ENCODE data around the gene BLACAT1. TPM values are rescaled to one million over a fixed set of nuclear protein-coding genes. Genes with fewer than 3 reads are reported as not detected.

BLACAT1 gene
- total and polyA plus RNA-seq, 2 of the 8 experiments (the other 6 are each of a cell fraction or from before 2014, with no cell fraction given): 3.5 to 10.5 TPM

GRCh38 chr1:205492201-205492667 lies 36.4 kb upstream of the BLACAT1 start:
- no peaks in the 10 kb centered on the region for H3K79me2 ChIP-seq (ENCODE audit: control insufficient read depth in 1 of 2, insufficient read depth in 2 of 2, low read length in 2 of 2)
- no peak overlapping the region for H2AFZ ChIP-seq (ENCODE audit: low read length)
- H4K8ac ChIP-seq (ENCODE audit: extremely low read depth, insufficient read depth, low read length): no peak overlapping the region
- no peak overlapping the region for H3K23ac ChIP-seq (ENCODE audit: insufficient read length)
- CTCF ChIA-PET (ENCODE audit: partially characterized antibody): interaction anchor here (0.7 to 47.3 kb wide), 13 partner anchors 7 to 685 kb away, joined by 3 to 1626 read pairs (median 5); partner anchors contain the start of genes BLACAT1, CDK18 and LEMD1
- no peaks in the 10 kb centered on the region for H3K27me3 ChIP-seq (replicated peaks in 1 of 4; ENCODE audit: control insufficient read depth in 3 of 4, extremely low read depth in 1 of 4, insufficient read depth in 3 of 4, low read length in 3 of 4)
- H2BK15ac ChIP-seq (ENCODE audit: low read length): 0 out of 2 replicates have a peak overlapping the region, but pooled peaks have one; percentile 46
- FAIRE-seq (no peak), DNase-seq (ENCODE audit: low read depth in 1 of 2, low spot score in 2 of 2) (no peak)
- no peaks in the 10 kb centered on the region for H3K9me3 ChIP-seq (ENCODE audit: insufficient read depth in 2 of 2, low read depth in 1 of 2, low read length in 1 of 2)
- no peak overlapping the region for H3K9ac ChIP-seq (replicated peaks in 1 of 4; ENCODE audit: extremely low read depth in 1 of 4, low read depth in 3 of 4, low read length in 3 of 4)
- peak overlapping the region; percentile 54 for H4K91ac ChIP-seq (replicated peaks; ENCODE audit: insufficient read length, low read length)
- peak overlapping the region in 1 of 2 experiments; percentile 24; a peak in 1 of 4 replicates for H3K4me2 ChIP-seq (ENCODE audit: insufficient read depth in 1 of 2, low read depth in 2 of 2, low read length in 2 of 2)
- H4K20me1 ChIP-seq (replicated peaks in 1 of 2; ENCODE audit: control insufficient read depth in 1 of 2, insufficient read depth in 2 of 2, low read length in 2 of 2): no peaks in the 10 kb centered on the region
- 0 out of 2 replicates have a peak overlapping the region, but pooled peaks have one; percentile 30 for H2BK12ac ChIP-seq (ENCODE audit: low read depth, low read length)
- H2AK5ac ChIP-seq (ENCODE audit: low read depth, low read length): no peak overlapping the region
- H3K23me2 ChIP-seq (ENCODE audit: low read depth, low read length): no peaks in the 10 kb centered on the region
- H3K4ac ChIP-seq (replicated peaks; ENCODE audit: insufficient read length, low read depth, low read length): peak overlapping the region; percentile 13
- 63% methylated on average over 2 of the region's 2 CpGs; no CpG with 5 or more reads in 1 of the 2 experiments for WGBS, 2 experiments (ENCODE audit: extremely low coverage in 1 of 2, insufficient coverage in 1 of 2, insufficient read length in 1 of 2, insufficient replicate concordance in 2 of 2, low coverage in 1 of 2, low lambda C conversion rate in 2 of 2, missing lambda C conversion rate in 1 of 2)
- POLR2A ChIA-PET (ENCODE audit: partially characterized antibody): interaction anchor here (0.7 to 6.1 kb wide), 7 partner anchors 9 to 31 kb away, joined by 3 to 22 read pairs (median 9); partner anchors contain the start of gene CDK18
- no peak overlapping the region for H2BK120ac ChIP-seq (replicated peaks; ENCODE audit: low read depth, low read length)
- H3K18ac ChIP-seq (ENCODE audit: extremely low read depth, low read length): no peak overlapping the region
- no peaks in the 10 kb centered on the region for H3K79me1 ChIP-seq (ENCODE audit: low read depth, low read length)
- H3K27ac ChIP-seq (ENCODE audit: low read depth, low read length): no peak overlapping the region
- H3K36me3 ChIP-seq (ENCODE audit: control insufficient read depth in 2 of 4, insufficient read depth in 4 of 4, low read length in 3 of 4): no peaks in the 10 kb centered on the region
- no peak overlapping the region for H3K14ac ChIP-seq (ENCODE audit: insufficient read length)
- no peak overlapping the region for H4K5ac ChIP-seq (ENCODE audit: insufficient read length, low read depth, low read length)
- H2BK5ac ChIP-seq (ENCODE audit: low read depth, low read length): no peak overlapping the region
- H3K4me3 ChIP-seq (ENCODE audit: extremely low read depth in 1 of 4, insufficient read depth in 2 of 4, low read depth in 3 of 4, low read length in 4 of 4): no peak overlapping the region
- H2BK20ac ChIP-seq (ENCODE audit: low read length): 0 out of 2 replicates have a peak overlapping the region, but pooled peaks have one; percentile 48
- H3K4me1 ChIP-seq (replicated peaks in 1 of 4; ENCODE audit: control insufficient read depth in 3 of 4, insufficient read depth in 4 of 4, low read length in 3 of 4): peaks cover 10 to 23% (median 16%) of the 10 kb centered on the region in 4 experiments
- no peak overlapping the region for H3K56ac ChIP-seq (replicated peaks; ENCODE audit: insufficient read length, low read depth, low read length)
- TF ChIP-seq POLR2A (IDR thresholded peaks at IDR 0.05; ENCODE audit: control extremely low read depth in 1 of 2, low read depth in 2 of 2, low read length in 2 of 2) (no peak), SP4 (IDR thresholded peaks at IDR 0.05; ENCODE audit: low read length) (no peak), SIN3A (conservative IDR thresholded peaks at IDR 0.05 in 1 of 2, IDR thresholded peaks at IDR 0.05 in 1 of 2; ENCODE audit: low read depth in 1 of 2, low read length in 2 of 2) (no peak), POLR2AphosphoS5 (IDR thresholded peaks at IDR 0.05; ENCODE audit: low read depth, low read length) (no peak), MAFK (IDR thresholded peaks at IDR 0.05; ENCODE audit: low read depth, low read length) (no peak), JUN (IDR thresholded peaks at IDR 0.05; ENCODE audit: low read depth, low read length) (no peak), KDM1A (IDR thresholded peaks at IDR 0.05; ENCODE audit: borderline replicate concordance, low read length) (no peak), CTCF (IDR thresholded peaks at IDR 0.05; ENCODE audit: control extremely low read depth in 1 of 3, insufficient read depth in 1 of 3, low read depth in 1 of 3, low read length in 3 of 3) (no peak)
